Muscle of leg (tissue), 11 donors: Measurements from ENCODE around the gene TBCEL. TPM values are rescaled to one million over a fixed set of nuclear protein-coding genes. Genes with fewer than 3 reads are reported as not detected.

ENCODE experiments used
- DNase-seq: peaks from one replicate; pipeline ENCODE4 v3.0.0; 2013
- H3K27ac ChIP-seq: one replicate; pipeline ENCODE4 v1.5.1; 2013; ENCODE audit warnings: mild to moderate bottlenecking, low read length, control low read depth
- H3K27me3 ChIP-seq: one replicate; pipeline ENCODE4 v1.6.1; 2013; ENCODE audit warnings: low read length; ENCODE audit not compliant: control insufficient read depth, insufficient read depth
- H3K36me3 ChIP-seq: one replicate; pipeline ENCODE4 v1.6.1; 2013; ENCODE audit warnings: low read length; ENCODE audit not compliant: control insufficient read depth, insufficient read depth
- H3K4me1 ChIP-seq: one replicate; pipeline ENCODE4 v1.6.1; 2013; ENCODE audit warnings: low read length; ENCODE audit not compliant: control insufficient read depth, insufficient read depth
- H3K4me3 ChIP-seq: one replicate; pipeline ENCODE4 v1.5.1; 2013; ENCODE audit warnings: low read length, control low read depth
- H3K9me3 ChIP-seq: replicated peaks from 2 replicates; pipeline ENCODE4 v1.6.1; 2013; ENCODE audit warnings: low read depth, low read length; ENCODE audit not compliant: control insufficient read depth
- WGBS: methylation state at CpG from one replicate; pipeline ENCODE4 v1.1.5; 2013; ENCODE audit warnings: missing lambda C conversion rate; ENCODE audit not compliant: insufficient coverage; 5-methylcytosine and 5-hydroxymethylcytosine counted together
- polyA plus RNA-seq, 8 donors: library from polyadenylated mRNA; unstranded; fragments of 120-200 nt; gene quantifications; one replicate each; pipeline versions ENCODE4 v1.2.1 to v1.2.3, GENCODE V29; 2013; ENCODE audit warnings: inconsistent platforms in 1 of 8, low replicate concordance in 1 of 8; ENCODE audit not compliant: insufficient read length in 8 of 8, insufficient read depth in 1 of 8
- total RNA-seq: library from RNA; stranded (reverse); fragments of 120-200 nt; gene quantifications from one replicate; pipeline ENCODE4 v1.2.4, GENCODE V29; 2013

TBCEL gene
- total and polyA plus RNA-seq, 9 donors = 9.1 to 31.6 (median 12.9) TPM

DNA sequence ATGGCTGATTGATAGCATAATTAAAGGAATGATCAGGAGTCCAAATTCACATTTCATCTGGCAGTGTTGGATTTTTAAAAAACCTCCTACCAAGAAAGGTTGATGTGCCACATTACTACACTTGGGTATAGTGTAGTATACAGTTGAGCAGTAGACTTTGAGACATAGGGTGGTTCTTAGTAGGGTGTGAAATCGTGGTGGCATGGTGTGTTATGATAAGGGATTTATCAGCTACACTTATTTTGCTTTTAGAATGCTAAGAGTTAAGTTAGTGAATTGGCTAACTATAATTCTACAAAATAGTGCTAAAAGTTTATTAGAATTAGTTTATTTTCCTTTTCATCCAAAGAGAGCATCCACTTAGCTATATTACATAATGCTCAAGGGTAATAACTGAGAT lies 13.1 kb downstream of the TBCEL start:
- Histone ChIP-seq H3K9me3 (no peaks in the 10 kb centered on the region), H3K27me3 (no peaks in the 10 kb centered on the region), H3K4me3 (no peak overlapping the region), H3K36me3 (no peaks in the 10 kb centered on the region), H3K4me1 (no peaks in the 10 kb centered on the region), H3K27ac (no peak overlapping the region)
- no CpG with 5 or more reads among the region's 1 CpG for WGBS
- DNase-seq = no peak

DNA sequence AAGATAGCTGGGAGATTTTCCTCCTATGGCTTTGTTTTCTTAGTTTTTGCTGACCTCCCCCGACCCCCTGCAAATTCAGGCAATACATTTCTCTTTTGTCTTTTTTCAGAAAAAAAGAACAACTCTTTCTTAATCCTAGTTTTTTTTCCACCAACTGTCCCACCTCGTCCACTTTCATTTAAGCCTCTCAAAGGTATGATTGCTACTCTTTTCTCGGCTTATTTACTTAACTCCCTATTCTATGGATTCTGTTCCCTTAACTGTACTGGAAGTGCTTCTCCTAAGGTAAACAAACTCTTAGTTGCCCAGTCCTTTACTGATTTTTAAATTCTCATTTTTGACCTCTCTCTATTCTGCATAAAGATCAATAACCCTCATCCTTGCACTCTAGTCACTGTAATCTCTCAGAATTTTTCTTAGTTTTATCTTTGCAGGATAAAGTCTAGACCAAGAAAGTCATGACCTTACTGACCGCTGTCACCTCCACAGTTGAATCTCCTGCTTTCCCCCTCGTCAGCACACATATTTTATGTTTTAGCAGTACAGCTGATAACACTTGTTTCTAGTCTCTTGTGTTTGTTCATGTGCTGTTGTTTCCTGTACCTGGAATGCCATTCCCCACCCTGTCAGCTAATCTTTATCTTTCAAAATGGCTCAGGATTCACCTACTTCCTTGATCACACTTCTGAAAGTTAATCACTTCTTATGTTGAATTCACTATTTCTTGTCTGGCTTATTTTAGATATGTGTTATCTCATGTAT lies 14.9 kb downstream of the TBCEL start:
- no peaks in the 10 kb centered on the region for H3K9me3 ChIP-seq
- no peak for DNase-seq
- 84% methylated on average over 2 of the region's 5 CpGs for WGBS
- H3K36me3 ChIP-seq = no peaks in the 10 kb centered on the region
- no peaks in the 10 kb centered on the region for H3K4me1 ChIP-seq
- H3K27ac ChIP-seq = no peak overlapping the region
- H3K4me3 ChIP-seq = no peak overlapping the region
- no peaks in the 10 kb centered on the region for H3K27me3 ChIP-seq

DNA sequence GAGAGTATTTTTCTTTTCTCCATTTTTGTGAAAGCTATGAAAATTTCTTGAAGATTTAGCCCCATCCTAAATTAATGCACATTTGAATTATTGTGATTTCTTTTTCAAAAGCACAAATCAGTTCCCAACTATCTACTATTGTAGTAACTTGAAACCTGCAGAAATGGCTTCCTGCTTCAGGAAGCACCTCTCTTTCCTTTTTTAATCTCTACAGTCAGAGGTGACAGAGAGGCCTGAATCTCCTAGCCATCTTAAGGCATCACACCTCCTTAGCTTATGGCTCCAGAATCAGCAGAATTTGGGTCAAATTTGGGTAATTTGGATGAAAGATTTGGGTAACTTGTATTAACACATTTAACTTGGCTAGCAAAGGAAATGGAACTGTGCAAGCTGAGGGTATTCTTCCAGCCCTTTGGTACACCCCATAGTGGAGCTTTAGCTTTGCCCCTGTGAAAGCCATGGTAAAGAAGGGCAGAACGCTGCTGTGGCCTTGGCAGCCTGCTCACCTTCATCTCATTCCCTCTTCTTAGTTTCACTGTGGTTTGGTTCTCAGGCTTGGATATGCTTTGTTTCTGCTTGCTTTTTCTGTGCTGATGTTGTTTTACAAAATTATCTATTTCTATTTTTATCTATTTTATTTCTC lies 16.2 kb downstream of the TBCEL start:
- H3K36me3 ChIP-seq = no peaks in the 10 kb centered on the region
- no peaks in the 10 kb centered on the region for H3K27me3 ChIP-seq
- WGBS = no CpG with 5 or more reads among the region's 1 CpG
- no peak for DNase-seq
- H3K4me3 ChIP-seq = no peak overlapping the region
- no peaks in the 10 kb centered on the region for H3K9me3 ChIP-seq
- H3K27ac ChIP-seq = no peak overlapping the region
- H3K4me1 ChIP-seq = no peaks in the 10 kb centered on the region

DNA sequence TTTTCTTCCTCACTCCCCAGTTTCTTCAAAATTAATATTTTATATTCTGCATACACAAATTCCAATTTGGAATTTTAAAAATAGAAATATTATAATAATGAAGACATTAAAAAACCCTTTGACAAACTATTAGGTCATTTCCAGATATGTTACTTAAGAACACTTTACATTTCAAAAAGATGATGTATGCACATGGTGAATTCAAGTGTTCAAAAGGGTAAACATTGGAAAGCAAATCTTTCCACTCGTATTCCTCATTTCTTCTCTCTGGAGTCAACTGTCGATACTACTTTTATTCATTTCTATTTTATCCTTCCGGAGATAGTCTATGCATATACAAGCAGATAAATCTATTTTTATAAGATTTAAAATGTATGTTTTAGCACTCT lies 16.7 kb downstream of the TBCEL start:
- Histone ChIP-seq H3K36me3 (no peaks in the 10 kb centered on the region), H3K4me1 (no peaks in the 10 kb centered on the region), H3K27me3 (no peaks in the 10 kb centered on the region), H3K4me3 (no peak overlapping the region), H3K9me3 (no peaks in the 10 kb centered on the region), H3K27ac (no peak overlapping the region)
- DNase-seq = no peak
- WGBS = no CpG with 5 or more reads among the region's 3 CpGs

DNA sequence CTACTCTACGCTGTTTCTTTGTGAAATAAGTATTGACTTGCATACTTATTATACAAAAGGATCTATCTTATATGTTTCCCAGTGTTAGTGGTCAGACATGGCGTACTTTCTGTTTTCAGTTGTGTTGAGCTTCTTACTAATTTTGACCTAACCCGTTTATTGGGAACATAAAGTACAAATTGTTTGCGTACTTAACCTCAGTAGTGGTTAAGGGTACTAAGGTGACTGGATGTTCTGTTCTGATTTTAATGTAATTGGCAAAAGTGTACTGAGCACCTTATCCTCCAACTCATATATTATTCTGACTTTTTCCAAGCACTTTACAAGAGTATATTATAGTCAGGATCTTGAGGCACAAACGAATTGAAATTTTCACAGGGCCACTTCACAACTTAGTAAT lies 17.2 kb downstream of the TBCEL start:
- Histone ChIP-seq H3K27ac (no peak overlapping the region), H3K9me3 (no peaks in the 10 kb centered on the region), H3K27me3 (no peaks in the 10 kb centered on the region), H3K4me1 (no peaks in the 10 kb centered on the region), H3K4me3 (no peak overlapping the region), H3K36me3 (no peaks in the 10 kb centered on the region)
- DNase-seq = no peak
- WGBS = no CpG with 5 or more reads among the region's 5 CpGs

DNA sequence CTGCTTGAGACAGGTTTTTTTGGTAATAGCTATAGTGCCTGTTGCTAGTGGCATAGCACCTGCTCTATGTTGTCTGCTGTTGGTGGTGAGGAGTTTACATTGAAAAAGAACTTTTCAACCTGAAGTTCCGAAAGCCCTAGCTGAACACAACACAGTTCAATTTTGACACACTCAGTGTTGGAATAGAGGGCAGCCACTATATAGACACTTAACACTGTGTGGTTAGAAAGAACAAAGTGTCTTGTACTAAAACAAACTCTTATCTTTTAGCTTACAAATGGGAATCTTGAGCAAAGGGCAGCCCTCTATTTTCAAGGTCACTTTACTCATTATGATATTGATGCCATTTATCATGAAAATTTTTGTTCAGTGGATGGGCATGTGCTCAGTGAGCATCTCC lies 18.4 kb downstream of the TBCEL start:
- Histone ChIP-seq H3K4me1 (no peaks in the 10 kb centered on the region), H3K36me3 (peaks cover 2% of the 10 kb centered on the region)
- WGBS = no CpG with 5 or more reads among the region's 1 CpG

DNA sequence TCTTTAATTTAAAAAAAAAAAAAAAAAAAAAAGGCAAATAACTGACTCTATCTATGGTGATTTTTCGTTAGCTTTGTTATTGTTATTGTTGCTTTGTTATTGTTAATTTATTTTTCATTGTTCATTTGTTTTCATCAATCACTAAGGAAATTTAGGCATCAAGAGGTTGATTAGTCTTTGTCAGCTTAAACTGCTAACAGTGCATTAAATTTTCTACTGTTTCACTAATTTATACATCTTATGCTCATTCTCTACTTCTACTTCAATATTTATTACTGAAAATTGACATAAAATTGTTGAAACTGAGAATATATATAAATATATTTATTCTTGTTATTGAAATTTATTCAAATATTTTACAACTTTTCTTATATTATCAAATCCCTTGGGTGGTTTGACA lies 24.0 kb downstream of the TBCEL start:
- Histone ChIP-seq H3K27me3 (no peaks in the 10 kb centered on the region), H3K27ac (no peak overlapping the region), H3K4me3 (no peak overlapping the region), H3K4me1 (no peaks in the 10 kb centered on the region), H3K9me3 (no peaks in the 10 kb centered on the region), H3K36me3 (peaks cover 6% of the 10 kb centered on the region)
- WGBS = no CpG with 5 or more reads among the region's 1 CpG
- DNase-seq = no peak

More for the DNA sequence above, 18.4 kb downstream of the TBCEL start:
- no peaks in the 10 kb centered on the region for H3K27me3 ChIP-seq
- H3K27ac ChIP-seq = no peak overlapping the region
- H3K4me3 ChIP-seq = no peak overlapping the region
- no peaks in the 10 kb centered on the region for H3K9me3 ChIP-seq
- no peak for DNase-seq

DNA sequence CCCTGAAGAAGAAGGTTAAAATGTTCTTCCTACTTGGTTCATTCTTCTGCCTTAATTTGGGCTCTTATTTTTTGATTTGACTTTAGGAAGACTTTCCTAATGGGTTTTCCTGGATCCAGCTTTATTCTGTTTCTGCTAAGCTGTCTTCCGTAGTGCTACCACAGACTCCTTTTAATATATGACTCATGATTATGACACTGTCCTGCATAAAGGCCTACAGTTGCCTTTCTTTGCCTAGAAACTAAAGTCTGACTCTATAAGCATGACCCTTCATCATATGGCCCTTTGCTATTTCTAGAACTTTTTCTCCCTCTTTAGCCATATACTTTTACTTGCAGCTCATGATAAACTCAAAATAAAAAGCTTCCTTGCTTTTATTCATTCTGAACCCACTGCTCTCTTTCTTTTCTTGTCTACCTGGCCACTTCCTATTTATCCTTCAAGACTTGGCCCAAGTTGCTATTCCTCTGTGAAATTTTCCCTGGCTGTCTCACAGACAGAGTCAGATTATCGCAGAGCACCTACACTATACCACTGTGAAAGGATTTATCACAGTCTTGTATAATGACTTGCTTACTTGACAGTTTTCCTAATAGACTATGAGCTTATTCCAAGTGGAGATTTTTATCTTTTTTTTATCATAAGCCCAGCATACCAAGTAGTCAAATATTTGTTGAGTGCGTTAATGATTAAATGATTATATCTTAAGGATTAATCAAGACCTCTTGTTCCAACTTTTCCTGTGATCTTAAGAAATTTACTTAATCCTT lies 24.7 kb downstream of the TBCEL start:
- H3K27me3 ChIP-seq = no peaks in the 10 kb centered on the region
- H3K4me3 ChIP-seq = no peak overlapping the region
- H3K27ac ChIP-seq = no peak overlapping the region
- WGBS = 100% methylated on average over 1 of the region's 3 CpGs
- DNase-seq = no peak
- no peaks in the 10 kb centered on the region for H3K9me3 ChIP-seq
- peaks cover 8% of the 10 kb centered on the region for H3K36me3 ChIP-seq
- no peaks in the 10 kb centered on the region for H3K4me1 ChIP-seq

DNA sequence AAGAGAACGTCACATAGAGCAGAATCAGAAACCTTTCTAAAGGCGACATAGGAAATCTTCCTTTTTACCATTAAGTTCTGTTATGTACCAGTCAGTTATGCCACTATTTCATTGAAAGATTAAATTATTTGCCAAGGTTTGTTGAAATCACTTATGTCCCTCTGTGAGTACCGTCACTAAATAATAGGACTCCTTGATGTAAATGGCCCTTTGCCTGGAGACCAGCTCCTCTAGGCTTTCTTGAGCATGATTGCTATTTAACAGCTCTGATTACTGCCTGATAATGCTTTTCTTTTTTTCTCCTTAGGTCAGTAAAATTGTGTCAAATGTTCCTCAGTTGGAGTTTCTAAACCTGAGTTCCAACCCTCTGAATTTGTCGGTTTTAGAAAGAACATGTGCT lies 29.3 kb downstream of the TBCEL start:
- no peak overlapping the region for H3K4me3 ChIP-seq
- H3K27ac ChIP-seq = no peak overlapping the region
- H3K9me3 ChIP-seq = no peaks in the 10 kb centered on the region
- no peak for DNase-seq
- 93% methylated on average over 2 of the region's 4 CpGs for WGBS
- no peaks in the 10 kb centered on the region for H3K27me3 ChIP-seq
- H3K36me3 ChIP-seq = peaks cover 9% of the 10 kb centered on the region
- no peaks in the 10 kb centered on the region for H3K4me1 ChIP-seq

DNA sequence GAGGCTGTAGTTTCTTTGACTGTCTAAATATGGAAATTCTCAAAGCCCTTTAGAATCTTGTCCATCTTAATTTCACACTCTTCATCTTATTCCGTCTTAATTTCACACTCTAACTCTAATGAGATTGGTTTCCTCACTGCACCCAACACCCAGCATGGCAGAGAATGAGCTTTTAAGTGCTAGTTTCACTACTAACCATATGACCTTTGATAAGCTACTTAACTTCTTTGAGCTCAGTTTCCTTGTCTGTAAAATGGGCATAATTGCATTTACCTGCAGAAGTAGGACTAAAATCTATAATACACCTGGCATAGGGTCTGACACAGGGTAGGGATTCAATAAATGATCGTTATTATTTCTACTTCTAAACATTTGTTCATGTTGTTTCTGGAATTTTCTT lies 30.4 kb downstream of the TBCEL start:
- H3K4me3 ChIP-seq = no peak overlapping the region
- H3K4me1 ChIP-seq = no peaks in the 10 kb centered on the region
- no peaks in the 10 kb centered on the region for H3K9me3 ChIP-seq
- H3K27me3 ChIP-seq = no peaks in the 10 kb centered on the region
- no peak for DNase-seq
- H3K36me3 ChIP-seq = peaks cover 9% of the 10 kb centered on the region
- WGBS = 100% methylated on average over 1 of the region's 2 CpGs
- H3K27ac ChIP-seq = no peak overlapping the region
